ENCODE measurements around the gene GCSAML.

GCSAML gene

DNA sequence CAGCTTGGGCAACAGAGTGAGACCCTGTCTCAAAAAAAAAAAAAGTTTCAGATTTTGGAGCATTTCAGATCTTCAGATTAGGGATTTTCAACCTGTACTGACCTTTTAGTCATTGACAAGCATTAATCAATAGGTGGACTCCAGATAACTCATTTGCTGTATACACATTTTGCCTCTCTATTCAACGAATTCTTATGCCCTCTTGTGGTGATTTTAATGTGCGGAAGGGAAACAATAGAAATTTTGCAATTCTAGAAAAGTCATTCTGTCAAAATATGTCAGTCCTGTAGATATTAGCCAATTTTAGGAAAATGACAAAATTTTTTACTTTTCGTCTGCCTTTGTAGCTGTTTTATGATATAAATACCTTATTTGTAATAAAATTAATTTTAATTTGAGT, 27.6 kb downstream of the GCSAML start:
- peak; percentile 2 for DNase-seq

DNA sequence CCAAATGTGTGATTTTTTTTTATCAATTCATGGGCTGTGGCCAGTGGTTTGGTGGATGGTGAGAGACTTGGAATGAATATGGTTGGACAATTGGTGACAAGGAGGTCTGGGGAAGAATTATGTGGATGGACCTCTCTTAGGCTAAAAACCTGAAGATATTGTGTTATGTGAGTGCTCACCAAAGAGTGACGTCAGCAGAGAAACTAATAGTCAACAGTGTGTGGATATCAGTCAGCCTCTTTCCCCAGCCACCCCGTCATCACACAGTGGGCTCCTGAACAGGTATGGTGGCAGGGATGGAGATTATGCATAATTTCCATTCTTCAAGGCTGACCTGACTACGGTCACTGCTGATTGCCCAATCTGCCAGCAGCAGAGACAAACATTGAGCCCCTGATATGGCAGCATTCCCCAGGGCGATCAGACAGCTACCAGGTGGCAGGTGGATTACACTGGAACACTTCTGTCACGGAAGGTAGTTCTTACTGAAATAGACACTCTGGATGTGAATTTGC, 30.1 kb downstream of the GCSAML start:
- DNase-seq: no peak

DNA sequence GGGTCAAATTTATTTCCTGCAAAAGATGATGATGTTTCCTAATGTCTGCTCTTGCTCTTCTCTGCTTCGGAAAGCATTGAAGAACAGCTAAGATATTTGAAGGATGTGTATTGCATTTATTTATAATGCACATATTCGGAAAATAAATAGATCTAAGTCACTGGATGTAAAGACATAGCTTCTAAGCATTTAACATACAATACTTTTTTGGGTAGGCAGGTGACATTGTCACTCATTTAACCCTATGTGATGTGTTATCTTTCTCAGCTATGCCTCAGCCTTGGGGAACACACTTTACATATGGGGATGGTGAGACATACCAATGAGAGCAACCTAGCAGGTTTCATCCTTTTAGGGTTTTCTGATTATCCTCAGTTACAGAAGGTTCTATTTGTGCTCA, 39.1 kb downstream of the GCSAML start, which contains the start of gene OR2G2:
Gene OR2G2, plus strand, starts transcription at position 301 of the 400 bp plus-strand sequence. Its CDS starts 0 bp downstream, at position 301.
- DNase-seq: no peak

DNA sequence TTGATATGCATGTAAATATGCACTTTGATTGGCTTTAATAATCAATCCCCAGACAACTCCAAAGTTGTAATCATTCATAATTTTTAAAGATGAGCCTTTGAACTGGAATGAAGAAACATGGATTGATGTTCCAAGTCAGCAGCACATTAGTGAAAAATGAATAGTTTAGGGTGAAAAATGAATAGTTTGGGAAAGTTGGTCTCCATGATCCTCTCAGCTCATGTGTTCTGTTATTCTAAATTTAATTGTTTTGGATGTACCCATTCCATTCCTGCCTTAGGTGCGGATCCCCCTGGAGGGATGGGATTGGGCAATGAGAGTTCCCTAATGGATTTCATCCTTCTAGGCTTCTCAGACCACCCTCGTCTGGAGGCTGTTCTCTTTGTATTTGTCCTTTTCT, 56.4 kb downstream of the GCSAML start, which contains the start of gene OR2G3:
Gene OR2G3, plus strand, starts transcription at position 301 of the 400 bp plus-strand sequence. Its CDS starts 0 bp downstream, at position 301.
- DNase-seq: no peak

DNA sequence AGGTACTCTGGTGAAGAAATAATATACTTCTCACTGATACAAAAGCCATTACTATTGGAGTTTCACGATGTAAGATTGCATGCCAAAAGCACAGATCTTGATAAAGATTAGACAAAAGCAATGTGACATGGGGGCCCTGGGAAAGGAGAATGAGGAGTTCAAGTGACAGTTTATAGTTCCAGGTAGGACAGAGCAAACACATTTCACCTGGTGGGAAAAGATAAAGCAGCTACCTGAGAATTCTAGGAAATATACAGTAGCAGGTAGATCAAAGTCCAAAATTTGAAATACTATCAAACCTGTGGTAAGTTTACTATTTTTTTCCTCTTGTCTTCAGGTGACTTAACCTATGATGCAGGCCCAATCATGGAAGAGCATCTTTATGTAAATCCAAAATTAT, 64.5 kb downstream of the GCSAML start:
- DNase-seq: no peak

DNA sequence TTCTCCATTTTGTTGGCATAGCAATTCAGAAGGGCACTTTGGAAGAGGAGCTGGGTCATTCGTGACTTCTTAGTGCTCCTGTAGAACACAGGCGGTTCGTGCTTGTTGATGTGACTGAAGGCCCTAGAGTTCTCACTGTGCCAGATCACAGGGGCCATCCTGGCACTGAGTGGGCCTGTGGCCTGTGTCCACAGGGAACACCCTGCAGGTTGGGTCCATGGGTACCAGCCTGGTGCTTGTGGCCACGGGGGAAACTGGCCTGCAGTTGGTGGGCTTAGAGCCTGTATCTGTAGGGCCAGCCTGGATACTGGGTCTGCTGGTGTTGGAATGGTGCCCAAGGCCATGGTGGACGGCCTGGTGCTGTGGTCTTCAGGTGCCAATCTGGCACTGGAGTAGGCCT, 65.7 kb downstream of the GCSAML start:
- DNase-seq: no peak

All from CD4-positive, alpha-beta T cell treated with Interleukin-10 for 1 hour (primary cell).